ENCODE measurements around the gene CYB5R3. TPM values are rescaled to one million over a fixed set of nuclear protein-coding genes. Genes with fewer than 3 reads are reported as not detected.

Gene CYB5R3
- total RNA-seq, 2 donors from 2014 or later = 125 to 455 TPM

- H3K9me3 ChIP-seq = no peaks in the 10 kb centered on the region
- no peak overlapping the region for H3K27ac ChIP-seq
- no peak for DNase-seq (ENCODE audit: low spot score)
- peaks cover 24 to 29% of the 10 kb centered on the region in 2 donors for H3K36me3 ChIP-seq
- H3K4me1 ChIP-seq (replicated peaks) = no peaks in the 10 kb centered on the region
- no peaks in the 10 kb centered on the region for H3K27me3 ChIP-seq (replicated peaks; ENCODE audit: insufficient read depth)
- H3K4me3 ChIP-seq = no peak overlapping the region
- intact Hi-C loops (cut with DNase I) = no loop called here
- WGBS = 74% methylated on average over 3 of the region's 3 CpGs
- TF ChIP-seq POLR2AphosphoS5 (IDR thresholded peaks at IDR 0.05) (no peak), CTCF (IDR thresholded peaks at IDR 0.05) (no peak), POLR2A (IDR thresholded peaks at IDR 0.05) (no peak)
These were observed 53.8 kb downstream of the CYB5R3 start for GRCh38 chr22:42595434-42595833.

- no peaks in the 10 kb centered on the region for H3K27me3 ChIP-seq (replicated peaks; ENCODE audit: insufficient read depth)
- H3K4me3 ChIP-seq = no peak overlapping the region
- no peak overlapping the region for H3K27ac ChIP-seq
- no peaks in the 10 kb centered on the region for H3K9me3 ChIP-seq
- no peaks in the 10 kb centered on the region for H3K4me1 ChIP-seq (replicated peaks)
- DNase-seq (ENCODE audit: low spot score) = no peak
- peaks cover 20 to 27% of the 10 kb centered on the region in 2 donors for H3K36me3 ChIP-seq
- intact Hi-C loops (cut with DNase I) = no loop called here
- TF ChIP-seq POLR2AphosphoS5 (IDR thresholded peaks at IDR 0.05) = no peak
- TF ChIP-seq POLR2A (IDR thresholded peaks at IDR 0.05) = no peak
- TF ChIP-seq CTCF (IDR thresholded peaks at IDR 0.05) = no peak
- 96% methylated on average over 12 of the region's 12 CpGs for WGBS
These were observed 57.2 kb downstream of the CYB5R3 start for GRCh38 chr22:42591987-42592386.

GRCh38 chr22:42587588-42588175, 61.5 kb downstream of the CYB5R3 start:
- WGBS = 85% methylated on average over 5 of the region's 5 CpGs
- no peak overlapping the region for H3K4me3 ChIP-seq
- no peak overlapping the region for H3K27ac ChIP-seq
- intact Hi-C loops (cut with DNase I) = no loop called here
- no peaks in the 10 kb centered on the region for H3K4me1 ChIP-seq (replicated peaks)
- DNase-seq (ENCODE audit: low spot score) = no peak
- no peaks in the 10 kb centered on the region for H3K27me3 ChIP-seq (replicated peaks; ENCODE audit: insufficient read depth)
- TF ChIP-seq CTCF (IDR thresholded peaks at IDR 0.05) (no peak), POLR2A (IDR thresholded peaks at IDR 0.05) (no peak)
- H3K9me3 ChIP-seq = no peaks in the 10 kb centered on the region
- H3K36me3 ChIP-seq = peaks cover 17 to 20% of the 10 kb centered on the region in 2 donors

GRCh38 chr22:42586381-42586780, 62.8 kb downstream of the CYB5R3 start:
- H3K27me3 ChIP-seq (replicated peaks; ENCODE audit: insufficient read depth) = no peaks in the 10 kb centered on the region
- H3K27ac ChIP-seq = no peak overlapping the region
- no peak for DNase-seq (ENCODE audit: low spot score)
- TF ChIP-seq CTCF (IDR thresholded peaks at IDR 0.05) = no peak
- no peak for TF ChIP-seq POLR2A (IDR thresholded peaks at IDR 0.05)
- no peak for TF ChIP-seq POLR2AphosphoS5 (IDR thresholded peaks at IDR 0.05)
- H3K4me1 ChIP-seq (replicated peaks) = no peaks in the 10 kb centered on the region
- H3K9me3 ChIP-seq = no peaks in the 10 kb centered on the region
- peaks cover 9 to 20% of the 10 kb centered on the region in 2 donors for H3K36me3 ChIP-seq
- 93% methylated on average over 4 of the region's 4 CpGs for WGBS
- no peak overlapping the region for H3K4me3 ChIP-seq
- intact Hi-C loops (cut with DNase I) = no loop called here

GRCh38 chr22:42585096-42585495, 64.1 kb downstream of the CYB5R3 start:
- DNase-seq (ENCODE audit: low spot score) = no peak
- 83% methylated on average over 8 of the region's 8 CpGs for WGBS
- H3K9me3 ChIP-seq = no peaks in the 10 kb centered on the region
- H3K36me3 ChIP-seq = peaks cover 7 to 14% of the 10 kb centered on the region in 2 donors
- no peaks in the 10 kb centered on the region for H3K4me1 ChIP-seq (replicated peaks)
- no peak overlapping the region for H3K27ac ChIP-seq
- H3K4me3 ChIP-seq = no peak overlapping the region
- TF ChIP-seq POLR2A (IDR thresholded peaks at IDR 0.05) = no peak
- no peak for TF ChIP-seq CTCF (IDR thresholded peaks at IDR 0.05)
- no peak for TF ChIP-seq POLR2AphosphoS5 (IDR thresholded peaks at IDR 0.05)
- intact Hi-C loops (cut with DNase I) = no loop called here
- H3K27me3 ChIP-seq (replicated peaks; ENCODE audit: insufficient read depth) = no peaks in the 10 kb centered on the region

Data from prostate gland (tissue), 2 donors.